HFFc6 (cell line): ENCODE data around the gene HRAS. TPM values are rescaled to one million over a fixed set of nuclear protein-coding genes. Genes with fewer than 3 reads are reported as not detected.

Experiments used
- DNase-seq: peaks from one replicate; pipeline ENCODE4 v3.0.0-alpha.2; 2018
- H3K27ac Mint-ChIP-seq: 2 replicates; pipeline ENCODE4 v1.8.0; 2020; ENCODE audit warnings: mild to moderate bottlenecking, mixed read lengths
- H3K27me3 Mint-ChIP-seq: 2 replicates; pipeline ENCODE4 v1.8.0; 2021; ENCODE audit warnings: mild to moderate bottlenecking, moderate library complexity, mixed read lengths; ENCODE audit not compliant: insufficient read depth
- H3K36me3 Mint-ChIP-seq: 2 replicates; pipeline ENCODE4 v1.8.0; 2021; ENCODE audit warnings: low read depth, mixed read lengths
- H3K4me1 Mint-ChIP-seq: 2 replicates; pipeline ENCODE4 v1.8.0; 2020; ENCODE audit warnings: low read depth, mixed read lengths
- H3K4me3 Mint-ChIP-seq: 2 replicates; pipeline ENCODE4 v1.8.0; 2020; ENCODE audit warnings: mild to moderate bottlenecking, moderate library complexity, mixed read lengths
- H3K9me3 Mint-ChIP-seq: 2 replicates; pipeline ENCODE4 v1.8.0; 2020; ENCODE audit warnings: mild to moderate bottlenecking, mixed read lengths
- microRNA-seq: library from miRNA; unstranded; fragments of <30 nt; microRNA quantifications from one replicate; pipeline ENCODE4, GENCODE V29; 2019
- total RNA-seq, 6 experiments: library from RNA; stranded (reverse); fragmentation: NEBNext Ultra II Directional; extraction: Animal tissue kit (Norgen Biotek cat#: 25700); gene quantifications; 2 replicates in 1 of 6; 3 replicates in 5 of 6; pipeline ENCODE4 v1.2.3, GENCODE V29; 2021
- TF ChIP-seq, protein P1 (sequence below): fragments of 200-600 bp; sonication (generic); IDR thresholded peaks from 2 replicates; pipeline ENCODE4 v1.5.0; 2021; ENCODE audit warnings: antibody characterized with exemption, mild to moderate bottlenecking

Gene HRAS
- total RNA-seq, 6 experiments from 2014 or later = 102 to 125 (median 107) TPM

- no peaks in the 10 kb centered on the region for H3K27me3 Mint-ChIP-seq
- DNase-seq = no peak
- TF ChIP-seq, protein P1, sequence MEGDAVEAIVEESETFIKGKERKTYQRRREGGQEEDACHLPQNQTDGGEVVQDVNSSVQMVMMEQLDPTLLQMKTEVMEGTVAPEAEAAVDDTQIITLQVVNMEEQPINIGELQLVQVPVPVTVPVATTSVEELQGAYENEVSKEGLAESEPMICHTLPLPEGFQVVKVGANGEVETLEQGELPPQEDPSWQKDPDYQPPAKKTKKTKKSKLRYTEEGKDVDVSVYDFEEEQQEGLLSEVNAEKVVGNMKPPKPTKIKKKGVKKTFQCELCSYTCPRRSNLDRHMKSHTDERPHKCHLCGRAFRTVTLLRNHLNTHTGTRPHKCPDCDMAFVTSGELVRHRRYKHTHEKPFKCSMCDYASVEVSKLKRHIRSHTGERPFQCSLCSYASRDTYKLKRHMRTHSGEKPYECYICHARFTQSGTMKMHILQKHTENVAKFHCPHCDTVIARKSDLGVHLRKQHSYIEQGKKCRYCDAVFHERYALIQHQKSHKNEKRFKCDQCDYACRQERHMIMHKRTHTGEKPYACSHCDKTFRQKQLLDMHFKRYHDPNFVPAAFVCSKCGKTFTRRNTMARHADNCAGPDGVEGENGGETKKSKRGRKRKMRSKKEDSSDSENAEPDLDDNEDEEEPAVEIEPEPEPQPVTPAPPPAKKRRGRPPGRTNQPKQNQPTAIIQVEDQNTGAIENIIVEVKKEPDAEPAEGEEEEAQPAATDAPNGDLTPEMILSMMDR = no peak
- peaks cover 9% of the 10 kb centered on the region for H3K9me3 Mint-ChIP-seq
- H3K36me3 Mint-ChIP-seq = peaks cover 13% of the 10 kb centered on the region
- no peak overlapping the region for H3K4me3 Mint-ChIP-seq
- no peak overlapping the region for H3K27ac Mint-ChIP-seq
- no peaks in the 10 kb centered on the region for H3K4me1 Mint-ChIP-seq
These were observed 47.3 kb downstream of the HRAS start for GRCh38 chr11:488062-488461.

GRCh38 chr11:487571-488021 is 47.8 kb downstream of the HRAS start:
- peaks cover 9% of the 10 kb centered on the region for H3K9me3 Mint-ChIP-seq
- no peak overlapping the region for H3K4me3 Mint-ChIP-seq
- no peak for DNase-seq
- H3K27me3 Mint-ChIP-seq = no peaks in the 10 kb centered on the region
- no peak overlapping the region for H3K27ac Mint-ChIP-seq
- no peaks in the 10 kb centered on the region for H3K4me1 Mint-ChIP-seq
- peaks cover 13% of the 10 kb centered on the region for H3K36me3 Mint-ChIP-seq
- TF ChIP-seq, protein P1 = no peak

- no peak for DNase-seq
- TF ChIP-seq, protein P1 = no peak
- Mint-ChIP-seq H3K9me3 (peaks cover 9% of the 10 kb centered on the region), H3K4me3 (no peak overlapping the region), H3K4me1 (no peaks in the 10 kb centered on the region), H3K27ac (no peak overlapping the region), H3K27me3 (no peaks in the 10 kb centered on the region), H3K36me3 (peaks cover 18% of the 10 kb centered on the region)
These were observed 49.2 kb downstream of the HRAS start for GRCh38 chr11:486189-486588.

- Mint-ChIP-seq H3K4me1 (no peaks in the 10 kb centered on the region), H3K36me3 (peaks cover 21% of the 10 kb centered on the region), H3K27ac (no peak overlapping the region), H3K27me3 (no peaks in the 10 kb centered on the region), H3K9me3 (peaks cover 9% of the 10 kb centered on the region), H3K4me3 (no peak overlapping the region)
- TF ChIP-seq, protein P1 = no peak
- no peak for DNase-seq
These were observed 50.8 kb downstream of the HRAS start for GRCh38 chr11:484616-485015.

Small RNA genes lying within 50 kb of the gene (microRNA-seq; reads per million reads assigned to microRNA genes)
- gene MIR210 = 895 reads per million, percentile 74 among the genes with 10 or more reads in this experiment

Other genes starting within 250 kb of the HRAS start
- gene PGGHG, start 246.4 kb downstream of the HRAS start, total RNA-seq = 10 to 100 TPM in 4 of 6 experiments, 1 to 10 TPM in 2; 9.7 to 12.2 (median 11.4) TPM
- gene IFITM5, start 236.1 kb downstream of the HRAS start, total RNA-seq = not detected
- gene IFITM2, start 227.8 kb downstream of the HRAS start, total RNA-seq = 100 to 1,000 TPM; 257 to 325 (median 291) TPM
- gene IFITM1, start 221.5 kb downstream of the HRAS start, total RNA-seq = 10 to 100 TPM; 23.5 to 36.1 (median 30.0) TPM
- gene IFITM3, start 214.7 kb downstream of the HRAS start, total RNA-seq = 100 to 1,000 TPM; 399 to 531 (median 452) TPM
- gene B4GALNT4, start 166.1 kb downstream of the HRAS start, total RNA-seq = 10 to 100 TPM in 1 of 6 experiments, 1 to 10 TPM in 5; 6.4 to 12.1 (median 8.4) TPM
- 1 to 10 TPM; 2.5 to 3.3 (median 2.9) TPM for gene PKP3, start 141.4 kb downstream of the HRAS start, total RNA-seq
- gene SIGIRR, start 120.6 kb downstream of the HRAS start, total RNA-seq = 10 to 100 TPM; 15.9 to 21.6 (median 18.7) TPM
- not detected for gene ANO9, start 93.6 kb downstream of the HRAS start, total RNA-seq
- 10 to 100 TPM; 23.3 to 34.5 (median 27.2) TPM for gene PTDSS2, start 85.3 kb downstream of the HRAS start, total RNA-seq
- 100 to 1,000 TPM; 223 to 272 (median 250) TPM for gene RNH1, start 28.3 kb downstream of the HRAS start, total RNA-seq
- gene LRRC56, start 2.0 kb upstream of the HRAS start, total RNA-seq = under 1 TPM; 0.23 to 0.83 (median 0.55) TPM
- gene LMNTD2, start 25.2 kb upstream of the HRAS start, total RNA-seq = 1 to 10 TPM in 3 of 6 experiments, under 1 TPM in 3; 0.37 to 2.3 (median 0.97) TPM
- gene RASSF7, start 25.4 kb upstream of the HRAS start, total RNA-seq = 10 to 100 TPM; 10.1 to 18.8 (median 12.7) TPM
- gene PHRF1, start 40.9 kb upstream of the HRAS start, total RNA-seq = 10 to 100 TPM; 23.8 to 27.5 (median 24.8) TPM
- gene IRF7, start 80.4 kb upstream of the HRAS start, total RNA-seq = 1 to 10 TPM; 3.0 to 5.2 (median 4.2) TPM
- gene CDHR5, start 89.4 kb upstream of the HRAS start, total RNA-seq = not detected
- not detected for gene SCT, start 91.6 kb upstream of the HRAS start, total RNA-seq
- gene DRD4, start 101.7 kb upstream of the HRAS start, total RNA-seq = under 1 TPM; 0.14 to 0.61 (median 0.38) TPM
- 10 to 100 TPM; 32.2 to 48.1 (median 34.6) TPM for gene DEAF1, start 159.6 kb upstream of the HRAS start, total RNA-seq
- gene TMEM80, start 160.2 kb upstream of the HRAS start, total RNA-seq = 10 to 100 TPM; 16.9 to 24.5 (median 19.3) TPM
- 10 to 100 TPM; 55.5 to 70.1 (median 65.1) TPM for gene EPS8L2, start 170.7 kb upstream of the HRAS start, total RNA-seq
- gene TALDO1, start 211.9 kb upstream of the HRAS start, total RNA-seq = 100 to 1,000 TPM; 230 to 351 (median 300) TPM
- 10 to 100 TPM; 61.0 to 72.7 (median 68.1) TPM for gene GATD1, start 241.9 kb upstream of the HRAS start, total RNA-seq